ENCODE results near the gene IL22RA2. TPM values are rescaled to one million over a fixed set of nuclear protein-coding genes. Genes with fewer than 3 reads are reported as not detected.

The IL22RA2 gene
- total RNA-seq, 4 donors from 2014 or later: not detected

DNA sequence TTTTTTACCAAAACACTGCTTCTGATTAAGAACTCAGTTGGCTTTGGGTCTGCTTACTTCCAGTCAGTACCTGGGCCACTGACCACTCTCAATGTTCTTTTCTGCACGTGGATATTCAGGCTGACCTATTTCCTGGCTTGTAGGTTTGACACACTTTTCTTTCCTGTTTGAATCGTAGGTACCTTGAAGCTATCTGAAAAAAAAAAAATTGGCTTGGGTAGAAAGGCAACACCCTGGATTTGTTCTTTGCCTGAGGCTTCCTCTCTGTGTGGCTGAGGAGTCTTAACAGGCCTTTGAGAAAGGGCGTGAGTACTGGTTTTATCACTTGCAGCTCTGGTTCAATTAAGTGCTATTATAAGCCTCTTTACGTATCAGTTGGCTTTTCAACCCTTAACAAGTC, 68.1 kb downstream of the IL22RA2 start:
- no peaks in the 10 kb centered on the region for H3K36me3 ChIP-seq
- H3K27me3 ChIP-seq: no peaks in the 10 kb centered on the region
- intact Hi-C loops (cut with DNase I): no loop called here
- DNase-seq: no peak
- no peaks in the 10 kb centered on the region for H3K9me3 ChIP-seq
- 79 to 81% methylated on average over 4 of the region's 4 CpGs for WGBS, 2 donors
- H3K4me3 ChIP-seq (replicated peaks in 1 of 3): no peak overlapping the region
- no peaks in the 10 kb centered on the region for H3K4me1 ChIP-seq
- TF ChIP-seq POLR2A (IDR thresholded peaks at IDR 0.05): no peak
- TF ChIP-seq, protein P1, sequence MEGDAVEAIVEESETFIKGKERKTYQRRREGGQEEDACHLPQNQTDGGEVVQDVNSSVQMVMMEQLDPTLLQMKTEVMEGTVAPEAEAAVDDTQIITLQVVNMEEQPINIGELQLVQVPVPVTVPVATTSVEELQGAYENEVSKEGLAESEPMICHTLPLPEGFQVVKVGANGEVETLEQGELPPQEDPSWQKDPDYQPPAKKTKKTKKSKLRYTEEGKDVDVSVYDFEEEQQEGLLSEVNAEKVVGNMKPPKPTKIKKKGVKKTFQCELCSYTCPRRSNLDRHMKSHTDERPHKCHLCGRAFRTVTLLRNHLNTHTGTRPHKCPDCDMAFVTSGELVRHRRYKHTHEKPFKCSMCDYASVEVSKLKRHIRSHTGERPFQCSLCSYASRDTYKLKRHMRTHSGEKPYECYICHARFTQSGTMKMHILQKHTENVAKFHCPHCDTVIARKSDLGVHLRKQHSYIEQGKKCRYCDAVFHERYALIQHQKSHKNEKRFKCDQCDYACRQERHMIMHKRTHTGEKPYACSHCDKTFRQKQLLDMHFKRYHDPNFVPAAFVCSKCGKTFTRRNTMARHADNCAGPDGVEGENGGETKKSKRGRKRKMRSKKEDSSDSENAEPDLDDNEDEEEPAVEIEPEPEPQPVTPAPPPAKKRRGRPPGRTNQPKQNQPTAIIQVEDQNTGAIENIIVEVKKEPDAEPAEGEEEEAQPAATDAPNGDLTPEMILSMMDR (IDR thresholded peaks at IDR 0.05): no peak
- no peak overlapping the region for H3K27ac ChIP-seq

DNA sequence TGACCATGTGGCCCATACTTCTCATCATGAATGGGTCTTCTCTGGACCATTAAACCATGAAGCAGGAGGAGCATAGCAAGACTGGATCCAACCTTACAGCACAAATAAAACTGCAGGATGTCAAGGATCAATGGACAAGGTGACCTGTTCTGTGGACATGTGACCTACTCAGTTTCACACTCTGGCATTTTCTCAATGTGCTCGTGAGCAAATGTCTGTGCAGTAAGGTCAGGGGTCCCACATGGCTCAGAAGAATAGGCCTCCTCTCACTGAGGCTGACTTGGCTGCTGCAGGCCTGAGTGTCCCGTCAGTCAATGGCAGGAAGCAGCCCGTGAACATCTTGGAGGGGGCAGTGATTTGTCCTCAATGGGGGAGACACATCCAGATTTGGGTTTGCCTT, 68.5 kb downstream of the IL22RA2 start:
- Histone ChIP-seq H3K27ac (no peak overlapping the region), H3K4me1 (no peaks in the 10 kb centered on the region), H3K4me3 (replicated peaks in 1 of 3) (no peak overlapping the region), H3K9me3 (no peaks in the 10 kb centered on the region), H3K27me3 (no peaks in the 10 kb centered on the region), H3K36me3 (no peaks in the 10 kb centered on the region)
- no peak for TF ChIP-seq POLR2A (IDR thresholded peaks at IDR 0.05)
- TF ChIP-seq, protein P1 (IDR thresholded peaks at IDR 0.05): no peak
- WGBS, 2 donors: 81 to 90% methylated on average over 3 of the region's 3 CpGs
- intact Hi-C loops (cut with DNase I): no loop called here
- no peak for DNase-seq

DNA sequence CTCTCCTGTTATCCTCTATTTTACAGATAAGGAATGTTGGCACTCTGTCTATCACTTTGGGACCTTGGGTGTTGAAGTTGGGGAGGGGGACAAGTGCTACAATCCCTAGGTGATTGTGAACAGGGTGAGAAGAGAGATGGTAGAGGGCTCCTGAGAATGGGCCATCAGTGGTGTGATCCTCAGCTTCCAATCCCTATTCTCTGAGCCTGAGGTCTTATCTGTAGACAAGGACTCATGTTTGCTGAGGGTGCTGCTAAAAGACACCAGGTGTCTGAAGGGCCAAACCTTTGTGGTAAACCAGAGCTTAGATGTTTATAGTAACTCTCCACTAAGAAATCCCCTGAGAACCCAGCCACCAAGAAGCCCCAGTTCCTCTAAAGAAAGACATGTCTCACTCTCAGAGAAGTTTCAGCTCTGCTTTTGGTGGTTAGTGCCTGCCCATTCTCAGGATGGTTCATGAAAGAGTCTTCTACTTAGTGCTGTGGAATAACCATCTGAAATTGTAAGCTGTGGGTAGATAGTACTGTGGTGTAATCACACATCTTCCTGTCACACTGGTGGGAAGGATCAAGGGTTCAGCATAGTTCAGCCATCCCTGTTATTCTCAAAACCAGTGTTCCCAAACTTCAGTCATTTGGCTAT, 70.5 kb downstream of the IL22RA2 start:
- no peaks in the 10 kb centered on the region for H3K9me3 ChIP-seq
- no peak overlapping the region for H3K27ac ChIP-seq
- intact Hi-C loops (cut with DNase I): no loop called here
- no peaks in the 10 kb centered on the region for H3K27me3 ChIP-seq
- no peak for DNase-seq
- H3K36me3 ChIP-seq: no peaks in the 10 kb centered on the region
- TF ChIP-seq POLR2A (IDR thresholded peaks at IDR 0.05): no peak
- TF ChIP-seq, protein P1 (IDR thresholded peaks at IDR 0.05): no peak
- H3K4me3 ChIP-seq (replicated peaks in 1 of 3): no peak overlapping the region
- no peaks in the 10 kb centered on the region for H3K4me1 ChIP-seq

DNA sequence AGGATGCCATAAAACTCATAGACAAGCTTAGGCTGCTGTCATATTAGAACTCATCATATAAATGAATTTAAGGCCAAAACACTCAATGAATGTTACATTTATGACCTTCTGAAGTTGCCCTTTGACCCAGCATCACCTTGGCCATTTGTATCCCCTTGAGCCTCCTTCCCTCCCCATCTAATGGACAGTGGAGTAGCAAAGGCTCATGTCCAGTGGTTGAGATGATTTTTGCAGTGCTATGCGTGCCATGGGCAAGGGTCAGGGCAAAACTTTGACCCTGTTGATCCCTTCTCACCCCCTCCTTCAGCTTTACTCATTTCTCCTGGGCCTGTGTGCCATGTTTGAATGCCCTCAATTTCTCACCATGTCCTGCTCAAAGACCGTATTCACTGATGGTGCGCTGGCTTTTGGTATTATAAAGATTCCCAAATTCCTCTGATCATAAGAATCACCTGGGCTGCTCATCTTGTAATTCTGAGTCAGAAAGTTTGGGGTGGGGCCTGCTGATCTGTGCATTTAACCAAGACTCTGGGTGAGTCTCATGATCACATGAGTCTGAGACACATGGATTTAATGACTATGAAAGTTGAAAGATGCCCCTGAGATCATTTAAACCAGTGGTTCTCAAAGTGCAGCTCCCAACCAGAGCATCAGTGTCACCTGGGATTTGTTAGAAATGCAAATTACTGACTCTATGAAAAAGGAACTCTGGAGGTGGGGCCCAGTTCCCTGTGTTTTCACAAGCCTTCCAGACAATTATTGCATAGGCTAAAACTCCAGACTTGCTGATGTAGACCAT, 71.2 kb downstream of the IL22RA2 start:
- Histone ChIP-seq H3K36me3 (no peaks in the 10 kb centered on the region), H3K4me1 (no peaks in the 10 kb centered on the region), H3K27me3 (no peaks in the 10 kb centered on the region), H3K9me3 (no peaks in the 10 kb centered on the region), H3K4me3 (replicated peaks in 1 of 3) (no peak overlapping the region), H3K27ac (no peak overlapping the region)
- intact Hi-C loops (cut with DNase I): no loop called here
- DNase-seq: no peak
- 94 to 96% methylated on average over 3 of the region's 3 CpGs for WGBS, 2 donors
- TF ChIP-seq, protein P1 (IDR thresholded peaks at IDR 0.05): no peak
- TF ChIP-seq POLR2A (IDR thresholded peaks at IDR 0.05): no peak
